Tibial nerve (tissue), 4 donors: ENCODE measurements around the gene HMCN1.

Source experiments
- CTCF ChIP-seq, 5 experiments: fragments of 200-600 bp in 3 of 5; fragments of 450-650 bp in 2 of 5; sonication (generic) in 3 of 5; IDR thresholded peaks; one replicate each; pipeline ENCODE4 v1.5.1; 2016 to 2019; ENCODE audit warnings: antibody characterized with exemption in 5 of 5, mild to moderate bottlenecking in 3 of 5, moderate library complexity in 2 of 5
- EP300 ChIP-seq, 2 donors: sonication (generic); formaldehyde crosslinking; IDR thresholded peaks; one replicate each; pipeline ENCODE4 v1.6.1; 2017; ENCODE audit warnings: antibody characterized with exemption in 2 of 2, mild to moderate bottlenecking in 1 of 2

DNA sequence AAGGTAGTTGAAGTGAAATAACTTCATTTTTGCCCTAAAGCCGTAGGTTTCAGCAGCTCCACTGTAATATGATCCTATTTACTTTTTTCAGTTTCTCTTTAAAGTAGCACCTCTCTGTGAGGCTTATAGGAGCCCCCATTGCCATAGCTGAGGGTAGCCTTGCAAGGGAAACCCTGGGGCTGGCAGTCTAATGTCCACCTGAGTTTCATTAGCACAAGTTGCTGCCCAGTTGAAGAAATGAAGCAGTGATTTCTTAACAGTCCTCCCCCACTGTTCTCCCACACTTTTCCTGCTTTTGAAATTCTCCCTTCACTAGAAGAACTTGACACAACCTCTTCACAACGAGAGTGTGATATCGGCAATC is 1.5 kb downstream of the HMCN1 start:
- TF ChIP-seq CTCF (IDR thresholded peaks at IDR 0.05) (no peak), EP300 (IDR thresholded peaks at IDR 0.05) (no peak)
